Measurements from ENCODE around the gene SYT11.

- TF ChIP-seq CTCF (IDR thresholded peaks at IDR 0.05; ENCODE audit: low read depth, low read length, missing input control) (no peak), REST (IDR thresholded peaks at IDR 0.05) (no peak), MAX (IDR thresholded peaks at IDR 0.05) (no peak), YY1 (IDR thresholded peaks at IDR 0.05) (no peak)
These were observed 72.1 kb downstream of the SYT11 start for GRCh38 chr1:155931332-155932038.
